HepG2 (cell line): Measurements from ENCODE around the gene FGGY. TPM values are rescaled to one million over a fixed set of nuclear protein-coding genes. Genes with fewer than 3 reads are reported as not detected.

Experiments used
- AGO2 ChIP-seq: fragments of 200-400 bp; formaldehyde crosslinking; optimal IDR thresholded peaks from 2 replicates; pipeline ENCODE3; 2017; ENCODE audit warnings: mild to moderate bottlenecking, low read depth, low read length, moderate library complexity
- ARID4A ChIP-seq: sonication (generic); formaldehyde crosslinking; IDR thresholded peaks from 2 replicates; pipeline ENCODE4 v1.5.0; 2020; ENCODE audit warnings: mild to moderate bottlenecking, missing genetic modification reagents, borderline replicate concordance
- ATF1 ChIP-seq: IDR thresholded peaks from 2 replicates; pipeline ENCODE4 v1.6.1; 2016; ENCODE audit warnings: mild to moderate bottlenecking, control low read depth
- ATF6 ChIP-seq: sonication (generic); formaldehyde crosslinking; conservative IDR thresholded peaks from 2 replicates; pipeline ENCODE4 v1.4.0; 2020; ENCODE audit warnings: missing genetic modification reagents
- ATRX ChIP-seq: sonication (generic); formaldehyde crosslinking; IDR thresholded peaks from 2 replicates; pipeline ENCODE4 v1.4.0; 2020; ENCODE audit warnings: missing genetic modification reagents, borderline replicate concordance
- FOXJ3 ChIP-seq: sonication (generic); formaldehyde crosslinking; IDR thresholded peaks from 2 replicates; pipeline ENCODE4 v1.4.0; 2020; ENCODE audit warnings: missing genetic modification reagents, mild to moderate bottlenecking, borderline replicate concordance
- GABPA ChIP-seq, 2 experiments: IDR thresholded peaks; 2 replicates each; pipeline ENCODE4 v1.6.1; 2011 to 2016; ENCODE audit warnings: low read depth in 2 of 2, low read length in 1 of 2, missing biosample characterization in 1 of 2, missing genetic modification characterization in 1 of 2
- KAT7 ChIP-seq: IDR thresholded peaks from 2 replicates; pipeline ENCODE4 v1.6.1; 2018; ENCODE audit warnings: borderline replicate concordance, missing compliant biosample characterization
- SAP130 ChIP-seq: IDR thresholded peaks from 2 replicates; pipeline ENCODE4 v1.6.1; 2016; ENCODE audit warnings: low read depth
- SRSF1 ChIP-seq: fragments of 200-400 bp; formaldehyde crosslinking; optimal IDR thresholded peaks from 2 replicates; pipeline ENCODE3; 2017; ENCODE audit warnings: mild to moderate bottlenecking, low read depth, low read length, moderate library complexity
- SYNCRIP ChIP-seq: fragments of 200-400 bp; formaldehyde crosslinking; IDR thresholded peaks from 2 replicates; pipeline ENCODE4 v1.6.1; 2018; ENCODE audit warnings: mild to moderate bottlenecking, low read depth, low read length; ENCODE audit not compliant: insufficient read depth
- TARDBP ChIP-seq: sonication (generic); formaldehyde crosslinking; IDR thresholded peaks from 2 replicates; pipeline ENCODE4 v1.8.0; 2022; ENCODE audit warnings: mild to moderate bottlenecking, missing genetic modification reagents
- ZMYM4 ChIP-seq: sonication (generic); formaldehyde crosslinking; IDR thresholded peaks from 2 replicates; pipeline ENCODE4 v1.8.1; 2023; ENCODE audit warnings: mild to moderate bottlenecking, missing genetic modification reagents
- ZNF274 ChIP-seq: sonication (generic); formaldehyde crosslinking; IDR thresholded peaks from 2 replicates; pipeline ENCODE4 v1.5.1; 2020; ENCODE audit warnings: mild to moderate bottlenecking, missing genetic modification reagents
- ZNF281 ChIP-seq: sonication (generic); formaldehyde crosslinking; IDR thresholded peaks from 2 replicates; pipeline ENCODE4 v1.4.0; 2020; ENCODE audit warnings: missing genetic modification reagents, borderline replicate concordance
- ZNF552 ChIP-seq: sonication (generic); formaldehyde crosslinking; IDR thresholded peaks from 2 replicates; pipeline ENCODE4 v1.9.0; 2022; ENCODE audit warnings: missing genetic modification reagents, mild to moderate bottlenecking, borderline replicate concordance
- ZNF841 ChIP-seq: sonication (generic); formaldehyde crosslinking; IDR thresholded peaks from 2 replicates; pipeline ENCODE4 v1.8.1; 2023; ENCODE audit warnings: missing genetic modification reagents, borderline replicate concordance
- polyA plus RNA-seq, 8 experiments: library from polyadenylated mRNA; depleted of rRNA in 3 of 8; stranded (reverse) in 7 of 8; unstranded in 1 of 8; fragments of >200 nt; fragmentation: Illumina TruSeq in 4 of 8; extraction: Trizol in 4 of 8; gene quantifications; 2 replicates each; pipeline versions ENCODE4 v1.2.1 to v1.2.3, GENCODE V29; 2011 to 2016; ENCODE audit warnings: low read depth in 4 of 8, missing spikeins in 1 of 8, mixed read lengths in 1 of 8; ENCODE audit not compliant: insufficient read depth in 1 of 8
- total RNA-seq, 5 experiments: library from RNA; depleted of rRNA; stranded (reverse); fragments of >200 nt; fragmentation: Illumina TruSeq; extraction: Trizol; gene quantifications; 2 replicates each; pipeline ENCODE4 v1.2.3, GENCODE V29; 2016; ENCODE audit warnings: low read depth in 1 of 5

FGGY gene
- total and polyA plus RNA-seq, 2 of the 13 experiments (the other 11 are each of a cell fraction or from before 2014, with no cell fraction given): 15.7 to 27.5 TPM

GRCh38 chr1:59511476-59512465 lies 214.9 kb downstream of the FGGY start (continued):
- TF ChIP-seq SRSF1: no peak
- peak; percentile 20; the same call in 1 of the 2 replicates for TF ChIP-seq ARID4A
- peak; percentile 48 for TF ChIP-seq SAP130 (CRISPR knock-in tag)
- no peak for TF ChIP-seq ZNF274
- no peak for TF ChIP-seq GABPA (IDR thresholded peaks at IDR 0.05; ENCODE audit: low read depth, low read length)
- no peak for TF ChIP-seq GABPA (CRISPR knock-in tag; IDR thresholded peaks at IDR 0.05; ENCODE audit: low read depth)
- no peak for TF ChIP-seq ATF6 (CRISPR knock-in tag)
- peak; percentile 66; the same call in 1 of the 2 replicates for TF ChIP-seq FOXJ3 (CRISPR knock-in tag)
- peak; percentile 73 for TF ChIP-seq ZMYM4 (CRISPR knock-in tag)
- no peak for TF ChIP-seq ATRX (CRISPR knock-in tag)
- TF ChIP-seq AGO2: no peak
- no peak for TF ChIP-seq KAT7 (CRISPR knock-in tag)
- peak; percentile 47 for TF ChIP-seq ATF1 (CRISPR knock-in tag)
- TF ChIP-seq ZNF552 (CRISPR knock-in tag): no peak
- no peak for TF ChIP-seq SYNCRIP
- TF ChIP-seq TARDBP (CRISPR knock-in tag): no peak
- peak; percentile 35; the same call in 1 of the 2 replicates for TF ChIP-seq ZNF281 (CRISPR knock-in tag)
- TF ChIP-seq ZNF841: 0 out of 2 replicates have a peak, but pooled peaks have one; percentile 57
